Osteoblast (primary cell): Measurements from ENCODE around the gene ANKS1B. TPM values are rescaled to one million over a fixed set of nuclear protein-coding genes. Genes with fewer than 3 reads are reported as not detected.

Experiments
- DNase-seq: peaks from one replicate; pipeline ENCODE4 v3.0.0; 2011; ENCODE audit warnings: low spot score, mixed read lengths; ENCODE audit not compliant: insufficient read length; ENCODE audit errors: missing footprints
- H2AFZ ChIP-seq: 2 replicates; pipeline ENCODE4 v1.6.0; 2011; ENCODE audit warnings: mild to moderate bottlenecking, low read length
- H3K27ac ChIP-seq: 2 replicates; pipeline ENCODE4 v1.5.1; 2011; ENCODE audit warnings: mild to moderate bottlenecking, low read depth, low read length, moderate library complexity
- H3K27me3 ChIP-seq: 2 replicates; pipeline ENCODE4 v1.6.0; 2012; ENCODE audit warnings: mild to moderate bottlenecking, control low read depth, inconsistent platforms, low read length, moderate library complexity; ENCODE audit not compliant: insufficient read depth
- H3K36me3 ChIP-seq: 2 replicates; pipeline ENCODE4 v1.5.1; 2011; ENCODE audit warnings: mild to moderate bottlenecking, low read length, control low read depth, moderate library complexity; ENCODE audit not compliant: insufficient read depth
- H3K4me1 ChIP-seq: 2 replicates; pipeline ENCODE4 v1.5.1; 2011; ENCODE audit warnings: mild to moderate bottlenecking, low read length, control low read depth, moderate library complexity; ENCODE audit not compliant: insufficient read depth
- H3K4me2 ChIP-seq: 2 replicates; pipeline ENCODE4 v1.6.0; 2011; ENCODE audit warnings: mild to moderate bottlenecking, low read length; ENCODE audit not compliant: insufficient read depth
- H3K4me3 ChIP-seq: fragments of 200-600 bp; sonication (generic); 3 replicates; pipeline ENCODE4 v1.5.1; 2012; ENCODE audit warnings: mild to moderate bottlenecking, low read length, inconsistent platforms; ENCODE audit not compliant: insufficient read depth
- H3K79me2 ChIP-seq: 2 replicates; pipeline ENCODE4 v1.6.0; 2012; ENCODE audit warnings: mild to moderate bottlenecking, low read length, control low read depth, inconsistent platforms; ENCODE audit not compliant: insufficient read depth
- H3K9me3 ChIP-seq: 2 replicates; pipeline ENCODE4 v1.5.1; 2011; ENCODE audit warnings: low read depth, low read length, control low read depth
- H4K20me1 ChIP-seq: 2 replicates; pipeline ENCODE4 v1.6.0; 2012; ENCODE audit warnings: mild to moderate bottlenecking, low read length, control low read depth; ENCODE audit not compliant: insufficient read depth
- total RNA-seq: library from RNA; depleted of rRNA; stranded (reverse); fragments of >200 nt; gene quantifications from 2 replicates; pipeline ENCODE4 v1.2.3, GENCODE V29; 2012
- TF ChIP-seq, protein P1 (sequence below): IDR thresholded peaks from 2 replicates; pipeline ENCODE4 v1.5.1; 2011; ENCODE audit warnings: mild to moderate bottlenecking, low read depth, low read length, moderate library complexity; ENCODE audit errors: extremely low read depth

The ANKS1B gene
- total RNA-seq, 1 donor: 2.2 TPM

DNA sequence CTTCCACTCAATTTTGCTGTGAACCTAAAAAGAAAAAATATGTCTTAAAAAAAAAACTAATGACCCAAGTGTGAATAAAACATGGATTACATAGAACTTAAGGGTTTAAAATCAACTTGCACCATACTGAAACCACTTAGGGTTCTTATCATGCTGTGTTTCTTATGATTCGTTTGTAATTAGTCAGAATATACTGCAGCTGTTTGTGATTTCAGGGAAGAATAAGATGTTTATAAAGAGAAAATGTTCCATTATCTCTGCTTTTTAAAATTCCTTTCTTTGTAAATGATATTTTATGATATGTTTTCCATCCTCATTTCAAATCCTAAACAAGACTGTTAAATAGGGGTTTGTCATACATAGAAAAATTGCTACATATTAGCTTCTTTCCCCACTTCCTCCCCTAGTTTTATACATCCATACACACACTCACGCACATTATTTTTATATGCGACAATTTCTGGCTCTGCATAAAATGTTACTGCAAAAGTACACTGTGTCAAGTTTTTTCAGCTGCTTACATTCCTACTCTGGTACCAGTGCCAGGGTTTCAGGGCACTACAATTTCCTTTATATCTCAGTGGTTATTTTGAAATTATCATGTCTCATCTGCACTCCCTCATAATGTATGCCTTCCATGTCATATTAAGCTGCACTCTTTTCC is 612.3 kb downstream of the ANKS1B start:
- Histone ChIP-seq H3K27ac (no peak overlapping the region), H3K4me2 (no peak overlapping the region), H4K20me1 (no peaks in the 10 kb centered on the region), H3K36me3 (no peaks in the 10 kb centered on the region), H3K9me3 (no peaks in the 10 kb centered on the region), H3K27me3 (no peaks in the 10 kb centered on the region), H3K4me3 (no peak overlapping the region), H2AFZ (no peak overlapping the region), H3K79me2 (no peaks in the 10 kb centered on the region), H3K4me1 (no peaks in the 10 kb centered on the region)
- no peak for DNase-seq
- TF ChIP-seq, protein P1, sequence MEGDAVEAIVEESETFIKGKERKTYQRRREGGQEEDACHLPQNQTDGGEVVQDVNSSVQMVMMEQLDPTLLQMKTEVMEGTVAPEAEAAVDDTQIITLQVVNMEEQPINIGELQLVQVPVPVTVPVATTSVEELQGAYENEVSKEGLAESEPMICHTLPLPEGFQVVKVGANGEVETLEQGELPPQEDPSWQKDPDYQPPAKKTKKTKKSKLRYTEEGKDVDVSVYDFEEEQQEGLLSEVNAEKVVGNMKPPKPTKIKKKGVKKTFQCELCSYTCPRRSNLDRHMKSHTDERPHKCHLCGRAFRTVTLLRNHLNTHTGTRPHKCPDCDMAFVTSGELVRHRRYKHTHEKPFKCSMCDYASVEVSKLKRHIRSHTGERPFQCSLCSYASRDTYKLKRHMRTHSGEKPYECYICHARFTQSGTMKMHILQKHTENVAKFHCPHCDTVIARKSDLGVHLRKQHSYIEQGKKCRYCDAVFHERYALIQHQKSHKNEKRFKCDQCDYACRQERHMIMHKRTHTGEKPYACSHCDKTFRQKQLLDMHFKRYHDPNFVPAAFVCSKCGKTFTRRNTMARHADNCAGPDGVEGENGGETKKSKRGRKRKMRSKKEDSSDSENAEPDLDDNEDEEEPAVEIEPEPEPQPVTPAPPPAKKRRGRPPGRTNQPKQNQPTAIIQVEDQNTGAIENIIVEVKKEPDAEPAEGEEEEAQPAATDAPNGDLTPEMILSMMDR: no peak

GRCh38 chr12:99370421-99371138 is 614.2 kb downstream of the ANKS1B start:
- TF ChIP-seq, protein P1: no peak
- H3K4me1 ChIP-seq: no peaks in the 10 kb centered on the region
- no peaks in the 10 kb centered on the region for H3K27me3 ChIP-seq
- H3K9me3 ChIP-seq: no peaks in the 10 kb centered on the region
- H3K4me3 ChIP-seq: no peak overlapping the region
- no peak overlapping the region for H2AFZ ChIP-seq
- H3K27ac ChIP-seq: no peak overlapping the region
- DNase-seq: no peak
- H3K4me2 ChIP-seq: no peak overlapping the region
- no peaks in the 10 kb centered on the region for H3K36me3 ChIP-seq
- no peaks in the 10 kb centered on the region for H4K20me1 ChIP-seq
- H3K79me2 ChIP-seq: no peaks in the 10 kb centered on the region

DNA sequence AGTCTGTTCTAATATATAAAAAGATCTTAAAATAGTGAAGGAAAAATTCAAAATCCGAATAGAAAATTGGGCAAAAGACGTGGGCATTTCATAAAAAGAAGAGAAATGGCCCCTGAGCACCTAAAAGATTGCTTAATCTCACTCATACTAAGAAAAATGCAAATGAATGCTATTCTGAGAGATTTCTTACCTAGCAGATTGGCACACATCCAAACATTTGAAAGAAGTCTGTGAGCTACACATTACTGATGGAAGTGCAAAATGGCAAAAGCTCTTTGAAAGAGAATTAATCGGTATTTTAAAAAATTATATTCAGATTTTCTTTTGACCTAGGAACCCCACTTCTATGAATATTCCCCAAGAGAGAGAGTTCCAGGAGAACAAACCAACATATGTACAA is 617.6 kb downstream of the ANKS1B start:
- Histone ChIP-seq H3K4me3 (no peak overlapping the region), H3K36me3 (no peaks in the 10 kb centered on the region), H3K27me3 (no peaks in the 10 kb centered on the region), H2AFZ (no peak overlapping the region), H3K79me2 (no peaks in the 10 kb centered on the region), H3K9me3 (no peaks in the 10 kb centered on the region), H3K27ac (no peak overlapping the region), H4K20me1 (no peaks in the 10 kb centered on the region), H3K4me1 (no peaks in the 10 kb centered on the region), H3K4me2 (no peak overlapping the region)
- no peak for DNase-seq
- TF ChIP-seq, protein P1: no peak

- Histone ChIP-seq H3K79me2 (no peaks in the 10 kb centered on the region), H3K9me3 (peaks cover 1% of the 10 kb centered on the region), H3K4me2 (no peak overlapping the region), H3K27me3 (no peaks in the 10 kb centered on the region), H4K20me1 (no peaks in the 10 kb centered on the region), H3K4me1 (no peaks in the 10 kb centered on the region), H3K36me3 (no peaks in the 10 kb centered on the region), H3K27ac (no peak overlapping the region), H3K4me3 (no peak overlapping the region), H2AFZ (no peak overlapping the region)
- DNase-seq: no peak
- TF ChIP-seq, protein P1: no peak
Observed at GRCh38 chr12:99352269-99352668, 632.5 kb downstream of the ANKS1B start.
